Esophagus squamous epithelium (tissue), 4 donors: Measurements from ENCODE around the gene POLR1E.

ENCODE experiments used
- CTCF ChIP-seq, 6 experiments: fragments of 450-650 bp in 4 of 6; fragments of 200-600 bp in 2 of 6; sonication (generic) in 2 of 6; IDR thresholded peaks; one replicate each; pipeline ENCODE4 v1.5.1; 2016 to 2019; ENCODE audit warnings: antibody characterized with exemption in 6 of 6, mild to moderate bottlenecking in 4 of 6, moderate library complexity in 4 of 6
- POLR2A ChIP-seq, 4 donors: fragments of 450-650 bp; IDR thresholded peaks; one replicate each; pipeline ENCODE4 v1.6.1; 2017; ENCODE audit warnings: antibody characterized with exemption in 4 of 4, mild to moderate bottlenecking in 4 of 4, moderate library complexity in 3 of 4

DNA sequence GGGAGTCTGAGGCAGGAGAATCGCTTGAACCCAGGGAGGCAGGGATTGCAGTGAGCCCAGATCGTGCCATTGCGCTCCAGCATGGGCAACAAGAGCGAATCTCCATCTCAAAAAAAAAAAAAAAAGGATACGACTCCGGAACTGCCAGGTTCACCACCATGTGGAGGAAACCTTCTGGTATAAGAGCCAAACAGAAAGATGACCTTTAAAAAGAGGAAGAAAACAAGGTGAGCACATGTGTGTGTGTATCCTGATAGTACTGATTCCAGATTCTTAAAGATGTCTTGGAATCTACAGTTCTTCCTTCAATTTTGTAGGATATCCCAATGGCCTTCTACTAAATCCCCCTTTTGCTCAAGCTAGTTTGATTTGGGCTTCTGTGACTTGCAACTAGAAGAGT lies 56.7 kb downstream of the POLR1E start:
- TF ChIP-seq CTCF (IDR thresholded peaks at IDR 0.05) (no peak), POLR2A (IDR thresholded peaks at IDR 0.05) (no peak)
